Liver (tissue), 3 donors: ENCODE measurements around the gene CTTNBP2.

ENCODE experiments used
- CTCF ChIP-seq: fragments of 150-350 bp; IDR thresholded peaks from 2 replicates; pipeline ENCODE4 v1.5.1; 2017; ENCODE audit warnings: improper control_type of control experiment, low read depth, low read length; ENCODE audit not compliant: missing input control
- EGR1 ChIP-seq, 2 donors: IDR thresholded peaks; 2 replicates each; pipeline ENCODE4 v1.6.1; 2016 to 2018; ENCODE audit warnings: antibody characterized with exemption in 2 of 2, low read depth in 2 of 2
- FOXA1 ChIP-seq: IDR thresholded peaks from 2 replicates; pipeline ENCODE4 v1.6.1; 2016; ENCODE audit warnings: antibody characterized with exemption
- FOXA2 ChIP-seq: IDR thresholded peaks from 2 replicates; pipeline ENCODE4 v1.6.1; 2016; ENCODE audit warnings: antibody characterized with exemption
- GABPA ChIP-seq, 2 donors: IDR thresholded peaks in 1 of 2; conservative IDR thresholded peaks in 1 of 2; 2 replicates each; pipeline ENCODE4 v1.6.1; 2016; ENCODE audit warnings: antibody characterized with exemption in 2 of 2, mild to moderate bottlenecking in 1 of 2, moderate library complexity in 1 of 2
- HNF4A ChIP-seq, 2 donors: conservative IDR thresholded peaks; 2 replicates each; pipeline ENCODE4 v1.6.1; 2016; ENCODE audit warnings: antibody characterized with exemption in 2 of 2, mild to moderate bottlenecking in 2 of 2
- JUND ChIP-seq, 2 donors: IDR thresholded peaks; 2 replicates each; pipeline ENCODE4 v1.6.1; 2016; ENCODE audit warnings: antibody characterized with exemption in 2 of 2
- MAX ChIP-seq: IDR thresholded peaks from 2 replicates; pipeline ENCODE4 v1.6.1; 2016; ENCODE audit warnings: antibody characterized with exemption
- REST ChIP-seq: IDR thresholded peaks from 2 replicates; pipeline ENCODE4 v1.6.1; 2016; ENCODE audit warnings: antibody characterized with exemption, mild to moderate bottlenecking
- RXRA ChIP-seq, 2 donors: IDR thresholded peaks; 2 replicates each; pipeline ENCODE4 v1.6.1; 2017 to 2018; ENCODE audit warnings: antibody characterized with exemption in 2 of 2, mild to moderate bottlenecking in 1 of 2
- SP1 ChIP-seq: IDR thresholded peaks from 2 replicates; pipeline ENCODE4 v1.6.1; 2018; ENCODE audit warnings: antibody characterized with exemption, mild to moderate bottlenecking
- TAF1 ChIP-seq: conservative IDR thresholded peaks from 2 replicates; pipeline ENCODE4 v1.6.1; 2016; ENCODE audit warnings: antibody characterized with exemption, mild to moderate bottlenecking
- donor health status: healthy.
- donor health status: healthy.

GRCh38 chr7:117728890-117729624 lies 144.2 kb downstream of the CTTNBP2 start:
- TF ChIP-seq FOXA1, result no peak
- no peak for TF ChIP-seq CTCF
- TF ChIP-seq REST, result no peak
- TF ChIP-seq SP1, result no peak
- no peak for TF ChIP-seq EGR1 (IDR thresholded peaks at IDR 0.05; ENCODE audit: low read depth in 2 of 2)
- TF ChIP-seq TAF1, result no peak
- TF ChIP-seq RXRA (IDR thresholded peaks at IDR 0.05), result no peak
- TF ChIP-seq MAX, result no peak
- TF ChIP-seq HNF4A (conservative IDR thresholded peaks at IDR 0.05), result no peak
- TF ChIP-seq GABPA (IDR thresholded peaks at IDR 0.05 in 1 of 2, conservative IDR thresholded peaks at IDR 0.05 in 1 of 2), result no peak
- TF ChIP-seq JUND (IDR thresholded peaks at IDR 0.05), result no peak
- TF ChIP-seq FOXA2, result no peak
